Gastrocnemius medialis (tissue), 4 donors: ENCODE measurements around the gene PPP2R5C.

Experiments used
- POLR2A ChIP-seq, 2 donors: fragments of 450-650 bp; IDR thresholded peaks; one replicate each; pipeline ENCODE4 v1.6.1; 2017; ENCODE audit warnings: antibody characterized with exemption in 2 of 2, mild to moderate bottlenecking in 2 of 2, moderate library complexity in 2 of 2
- TF ChIP-seq, protein P1 (sequence below), 5 experiments: fragments of 450-650 bp in 3 of 5; fragments of 200-600 bp in 2 of 5; sonication (generic) in 2 of 5; IDR thresholded peaks in 4 of 5; conservative IDR thresholded peaks in 1 of 5; 1 replicate in 4 of 5; 2 replicates in 1 of 5; pipeline ENCODE4 v1.5.1; 2016 to 2019; ENCODE audit warnings: antibody characterized with exemption in 5 of 5, mild to moderate bottlenecking in 3 of 5, moderate library complexity in 3 of 5

DNA sequence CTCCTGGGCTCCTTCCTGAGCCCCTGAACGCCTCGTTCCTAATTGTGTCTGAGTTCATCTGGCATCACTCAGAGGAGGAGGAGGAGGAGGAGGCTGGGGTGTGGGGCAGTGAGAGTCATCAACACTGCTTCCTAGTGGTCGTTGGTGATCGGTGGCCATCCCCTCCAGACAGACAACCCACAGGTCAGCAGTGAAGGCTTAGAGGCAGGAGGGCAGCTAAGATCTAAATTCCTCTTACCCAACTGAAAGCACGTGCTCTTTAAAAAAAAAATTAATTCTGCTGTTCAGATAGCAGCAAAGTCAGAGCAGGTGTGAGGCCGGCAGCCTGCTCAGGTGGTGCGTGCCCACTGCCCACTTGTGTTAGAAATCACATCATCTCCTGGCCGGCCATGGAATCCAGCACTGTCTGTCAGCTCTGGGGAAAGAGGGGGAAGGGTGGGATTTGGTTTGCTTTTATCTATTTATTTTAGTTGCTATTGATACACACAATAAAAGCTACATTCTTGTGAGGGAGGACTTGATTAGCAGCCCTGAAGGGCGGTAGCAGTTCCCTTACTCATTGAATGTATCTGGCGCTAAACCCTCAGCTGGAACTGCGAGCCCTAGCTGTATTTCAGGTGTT lies 46.6 kb downstream of the PPP2R5C start:
- TF ChIP-seq POLR2A (IDR thresholded peaks at IDR 0.05): no peak
- TF ChIP-seq, protein P1, sequence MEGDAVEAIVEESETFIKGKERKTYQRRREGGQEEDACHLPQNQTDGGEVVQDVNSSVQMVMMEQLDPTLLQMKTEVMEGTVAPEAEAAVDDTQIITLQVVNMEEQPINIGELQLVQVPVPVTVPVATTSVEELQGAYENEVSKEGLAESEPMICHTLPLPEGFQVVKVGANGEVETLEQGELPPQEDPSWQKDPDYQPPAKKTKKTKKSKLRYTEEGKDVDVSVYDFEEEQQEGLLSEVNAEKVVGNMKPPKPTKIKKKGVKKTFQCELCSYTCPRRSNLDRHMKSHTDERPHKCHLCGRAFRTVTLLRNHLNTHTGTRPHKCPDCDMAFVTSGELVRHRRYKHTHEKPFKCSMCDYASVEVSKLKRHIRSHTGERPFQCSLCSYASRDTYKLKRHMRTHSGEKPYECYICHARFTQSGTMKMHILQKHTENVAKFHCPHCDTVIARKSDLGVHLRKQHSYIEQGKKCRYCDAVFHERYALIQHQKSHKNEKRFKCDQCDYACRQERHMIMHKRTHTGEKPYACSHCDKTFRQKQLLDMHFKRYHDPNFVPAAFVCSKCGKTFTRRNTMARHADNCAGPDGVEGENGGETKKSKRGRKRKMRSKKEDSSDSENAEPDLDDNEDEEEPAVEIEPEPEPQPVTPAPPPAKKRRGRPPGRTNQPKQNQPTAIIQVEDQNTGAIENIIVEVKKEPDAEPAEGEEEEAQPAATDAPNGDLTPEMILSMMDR (IDR thresholded peaks at IDR 0.05 in 4 of 5, conservative IDR thresholded peaks at IDR 0.05 in 1 of 5): no peak
